Panc1 (cell line): ENCODE measurements around the gene ZNF266. TPM values are rescaled to one million over a fixed set of nuclear protein-coding genes. Genes with fewer than 3 reads are reported as not detected.

Source experiments
- ATAC-seq: fragments of 200-7000 bp; cut with Tn5 transposase; 2 replicates; pipeline ENCODE4 v1.9.1; 2020; ENCODE audit warnings: mild to moderate bottlenecking, moderate library complexity
- BruUV-seq: library from RNA; stranded (reverse); fragments of 400-500 nt; replicated peaks from 2 replicates; lab custom pipeline; 2021; lab: Mats Ljungman, UMichigan
- CTCF ChIA-PET: fragments of 300-600 bp; sonication (Branson Sonifier 250); formaldehyde crosslinking; loops from one replicate; lab custom pipeline; 2022; ENCODE audit warnings: antibody characterized with exemption; lab: Charles Lee
- POLR2A ChIA-PET: fragments of 300-600 bp; sonication (Branson Sonifier 250); formaldehyde crosslinking; loops from one replicate; lab custom pipeline; 2022; ENCODE audit warnings: antibody characterized with exemption; lab: Charles Lee
- DNase-seq: peaks from one replicate; pipeline ENCODE4 v3.0.0-alpha.2; 2010; ENCODE audit warnings: low read depth, low spot score
- H3K27ac ChIP-seq: 2 replicates; pipeline ENCODE4 v1.5.1; 2011; ENCODE audit warnings: mild to moderate bottlenecking, low read length, inconsistent platforms
- H3K27me3 ChIP-seq: fragments of 200-500 bp; sonication (Bioruptor generic); 2 replicates; pipeline ENCODE4 v1.6.0; 2014; ENCODE audit warnings: low read length, inconsistent platforms; ENCODE audit not compliant: control insufficient read depth, insufficient read depth
- H3K36me3 ChIP-seq: fragments of 200-500 bp; sonication (Bioruptor generic); 2 replicates; pipeline ENCODE4 v1.5.1; 2014; ENCODE audit warnings: inconsistent platforms, mild to moderate bottlenecking, low read length, moderate library complexity; ENCODE audit not compliant: control insufficient read depth, insufficient read depth
- H3K4me1 ChIP-seq: 2 replicates; pipeline ENCODE4 v1.5.1; 2011; ENCODE audit warnings: inconsistent platforms, mild to moderate bottlenecking, low read length, moderate library complexity; ENCODE audit not compliant: control insufficient read depth, insufficient read depth
- H3K4me3 ChIP-seq, 2 experiments: 2 replicates each; pipeline ENCODE4 v1.5.1; 2011 to 2012; ENCODE audit warnings: low read depth in 2 of 2, low read length in 2 of 2, mild to moderate bottlenecking in 2 of 2, inconsistent platforms in 1 of 2, moderate library complexity in 1 of 2
- H3K9me3 ChIP-seq: fragments of 200-500 bp; sonication (Bioruptor generic); 2 replicates; pipeline ENCODE4 v1.5.1; 2014; ENCODE audit warnings: low read depth, mild to moderate bottlenecking, inconsistent platforms, low read length, moderate library complexity; ENCODE audit not compliant: control insufficient read depth, insufficient read depth
- POLR2AphosphoS5 ChIP-seq: IDR thresholded peaks from 2 replicates; pipeline ENCODE4 v1.6.1; 2012; ENCODE audit warnings: mild to moderate bottlenecking, low read depth, low read length, moderate library complexity
- SIN3A ChIP-seq: IDR thresholded peaks from 2 replicates; pipeline ENCODE4 v1.6.1; 2012; ENCODE audit warnings: low read depth, mild to moderate bottlenecking, low read length, moderate library complexity, borderline replicate concordance; ENCODE audit not compliant: insufficient read depth
- TCF7L2 ChIP-seq: IDR thresholded peaks from 2 replicates; pipeline ENCODE4 v1.6.1; 2011; ENCODE audit warnings: mild to moderate bottlenecking, low read depth, low read length, inconsistent platforms
- in situ Hi-C: cut with HindIII; loops from 2 replicates; pipeline ENCODE4 v1.10.0; 2016; ENCODE audit warnings: low sequenced_read_pairs, low pct_unique_long_range_greater_than_20kb
- intact Hi-C: fragments of 100-400 bp; cut with micrococcal nuclease; formaldehyde crosslinking; loops from one replicate; pipeline ENCODE4 v1.10.0; 2022; ENCODE audit not compliant: unreplicated experiment
- total RNA-seq: library from RNA; stranded (reverse); gene quantifications from one replicate; pipeline ENCODE4 v1.2.1, GENCODE V29; 2021; ENCODE audit not compliant: unreplicated experiment
- TF ChIP-seq, protein P1 (sequence below), 2 experiments: IDR thresholded peaks; 2 replicates each; pipeline ENCODE4 v1.6.1; 2011 to 2012; ENCODE audit warnings: low read depth in 2 of 2, control low read depth in 1 of 2, low read length in 1 of 2, mild to moderate bottlenecking in 1 of 2, moderate library complexity in 1 of 2; ENCODE audit not compliant: insufficient read depth in 1 of 2
- TF ChIP-seq, protein P2 (sequence below): fragments of 450-650 bp; IDR thresholded peaks from 2 replicates; pipeline ENCODE4 v1.5.1; 2017; ENCODE audit warnings: mild to moderate bottlenecking

ZNF266 gene
- total RNA-seq, 1 experiment from 2014 or later, result 10.5 TPM

DNA sequence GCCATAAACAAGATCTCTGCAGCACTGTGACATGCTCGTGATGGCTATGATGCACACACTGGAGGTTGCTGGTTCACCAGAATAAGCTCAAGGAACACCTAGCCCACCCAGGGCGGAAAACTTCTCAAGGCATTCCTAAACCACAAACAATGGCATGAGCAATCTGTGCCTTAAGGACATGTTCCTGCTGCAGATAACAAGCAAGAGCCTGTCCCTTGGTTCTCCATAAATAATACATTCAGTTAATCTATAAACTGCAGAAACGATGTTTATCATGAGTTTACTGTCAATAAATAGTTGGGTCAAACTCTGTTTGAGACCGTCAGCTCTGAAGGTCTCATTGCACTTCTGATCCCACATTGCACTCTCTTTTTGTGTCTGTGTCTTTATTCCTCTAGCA is 18.6 kb upstream of the ZNF266 start:
- intact Hi-C loops (no loop called here), in situ Hi-C loops (no loop called here)
- no peak overlapping the region for H3K27ac ChIP-seq
- CTCF ChIA-PET, result no interaction called here
- H3K36me3 ChIP-seq, result no peaks in the 10 kb centered on the region
- peaks cover 4% of the 10 kb centered on the region; the same call in 1 of the 2 replicates for H3K9me3 ChIP-seq
- H3K4me1 ChIP-seq, result no peaks in the 10 kb centered on the region
- TF ChIP-seq, protein P1, sequence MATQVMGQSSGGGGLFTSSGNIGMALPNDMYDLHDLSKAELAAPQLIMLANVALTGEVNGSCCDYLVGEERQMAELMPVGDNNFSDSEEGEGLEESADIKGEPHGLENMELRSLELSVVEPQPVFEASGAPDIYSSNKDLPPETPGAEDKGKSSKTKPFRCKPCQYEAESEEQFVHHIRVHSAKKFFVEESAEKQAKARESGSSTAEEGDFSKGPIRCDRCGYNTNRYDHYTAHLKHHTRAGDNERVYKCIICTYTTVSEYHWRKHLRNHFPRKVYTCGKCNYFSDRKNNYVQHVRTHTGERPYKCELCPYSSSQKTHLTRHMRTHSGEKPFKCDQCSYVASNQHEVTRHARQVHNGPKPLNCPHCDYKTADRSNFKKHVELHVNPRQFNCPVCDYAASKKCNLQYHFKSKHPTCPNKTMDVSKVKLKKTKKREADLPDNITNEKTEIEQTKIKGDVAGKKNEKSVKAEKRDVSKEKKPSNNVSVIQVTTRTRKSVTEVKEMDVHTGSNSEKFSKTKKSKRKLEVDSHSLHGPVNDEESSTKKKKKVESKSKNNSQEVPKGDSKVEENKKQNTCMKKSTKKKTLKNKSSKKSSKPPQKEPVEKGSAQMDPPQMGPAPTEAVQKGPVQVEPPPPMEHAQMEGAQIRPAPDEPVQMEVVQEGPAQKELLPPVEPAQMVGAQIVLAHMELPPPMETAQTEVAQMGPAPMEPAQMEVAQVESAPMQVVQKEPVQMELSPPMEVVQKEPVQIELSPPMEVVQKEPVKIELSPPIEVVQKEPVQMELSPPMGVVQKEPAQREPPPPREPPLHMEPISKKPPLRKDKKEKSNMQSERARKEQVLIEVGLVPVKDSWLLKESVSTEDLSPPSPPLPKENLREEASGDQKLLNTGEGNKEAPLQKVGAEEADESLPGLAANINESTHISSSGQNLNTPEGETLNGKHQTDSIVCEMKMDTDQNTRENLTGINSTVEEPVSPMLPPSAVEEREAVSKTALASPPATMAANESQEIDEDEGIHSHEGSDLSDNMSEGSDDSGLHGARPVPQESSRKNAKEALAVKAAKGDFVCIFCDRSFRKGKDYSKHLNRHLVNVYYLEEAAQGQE (IDR thresholded peaks at IDR 0.05; ENCODE audit: insufficient read depth in 1 of 2, low read depth in 2 of 2, low read length in 1 of 2), result no peak
- DNase-seq, result no peak
- POLR2A ChIA-PET, result no interaction called here
- BruUV-seq, result no TSS peak
- no peak overlapping the region for H3K4me3 ChIP-seq
- no peak for ATAC-seq
- H3K27me3 ChIP-seq, result no peaks in the 10 kb centered on the region

DNA sequence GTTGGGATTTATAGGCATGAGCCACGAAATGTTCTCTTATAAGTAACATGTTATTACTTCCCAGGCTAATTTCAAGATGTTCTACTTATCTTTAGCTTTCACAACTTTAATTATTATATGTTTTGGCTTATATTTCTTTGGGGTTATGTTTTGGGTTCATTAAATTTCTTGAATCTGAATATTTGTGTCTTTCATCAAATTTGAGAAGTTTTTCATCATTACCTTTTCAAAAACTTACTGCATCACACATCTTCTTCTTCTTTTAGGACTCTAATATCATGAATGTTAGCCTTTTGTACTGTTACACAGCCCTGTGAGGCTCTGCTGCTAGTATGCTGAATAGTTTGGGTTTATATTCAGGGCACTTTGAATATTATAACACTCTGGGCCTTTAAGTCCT is 9.7 kb upstream of the ZNF266 start:
- intact Hi-C loops, result no loop called here
- Histone ChIP-seq H3K4me1 (no peaks in the 10 kb centered on the region), H3K4me3 (no peak overlapping the region), H3K36me3 (no peaks in the 10 kb centered on the region), H3K27me3 (no peaks in the 10 kb centered on the region), H3K27ac (no peak overlapping the region), H3K9me3 (peaks cover 20% of the 10 kb centered on the region)
- ATAC-seq (no peak), DNase-seq (no peak)
- POLR2A ChIA-PET, result no interaction called here
- in situ Hi-C loops, result no loop called here
- BruUV-seq, result no TSS peak
- no peak for TF ChIP-seq POLR2AphosphoS5
- no peak for TF ChIP-seq SIN3A
- TF ChIP-seq, protein P1 (IDR thresholded peaks at IDR 0.05; ENCODE audit: insufficient read depth in 1 of 2, low read depth in 2 of 2, low read length in 1 of 2), result no peak
- TF ChIP-seq TCF7L2, result no peak
- TF ChIP-seq, protein P2, sequence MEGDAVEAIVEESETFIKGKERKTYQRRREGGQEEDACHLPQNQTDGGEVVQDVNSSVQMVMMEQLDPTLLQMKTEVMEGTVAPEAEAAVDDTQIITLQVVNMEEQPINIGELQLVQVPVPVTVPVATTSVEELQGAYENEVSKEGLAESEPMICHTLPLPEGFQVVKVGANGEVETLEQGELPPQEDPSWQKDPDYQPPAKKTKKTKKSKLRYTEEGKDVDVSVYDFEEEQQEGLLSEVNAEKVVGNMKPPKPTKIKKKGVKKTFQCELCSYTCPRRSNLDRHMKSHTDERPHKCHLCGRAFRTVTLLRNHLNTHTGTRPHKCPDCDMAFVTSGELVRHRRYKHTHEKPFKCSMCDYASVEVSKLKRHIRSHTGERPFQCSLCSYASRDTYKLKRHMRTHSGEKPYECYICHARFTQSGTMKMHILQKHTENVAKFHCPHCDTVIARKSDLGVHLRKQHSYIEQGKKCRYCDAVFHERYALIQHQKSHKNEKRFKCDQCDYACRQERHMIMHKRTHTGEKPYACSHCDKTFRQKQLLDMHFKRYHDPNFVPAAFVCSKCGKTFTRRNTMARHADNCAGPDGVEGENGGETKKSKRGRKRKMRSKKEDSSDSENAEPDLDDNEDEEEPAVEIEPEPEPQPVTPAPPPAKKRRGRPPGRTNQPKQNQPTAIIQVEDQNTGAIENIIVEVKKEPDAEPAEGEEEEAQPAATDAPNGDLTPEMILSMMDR, result no peak
- CTCF ChIA-PET, result interaction anchor here (0.6 kb wide), 1 partner anchor 206 kb away, joined by 4 read pairs; no protein-coding TSS in a partner anchor
